GM15510 (cell line): ENCODE results near the gene RNASEL.

Experiments used
- POLR2A ChIP-seq: IDR thresholded peaks from 3 replicates; pipeline ENCODE4 v1.6.1; 2011; ENCODE audit warnings: borderline replicate concordance; ENCODE audit not compliant: insufficient read length; ENCODE audit errors: extremely low read depth

RNASEL gene

GRCh38 chr1:182610606-182611194, 21.6 kb upstream of the RNASEL start:
- no peak for TF ChIP-seq POLR2A

- no peak for TF ChIP-seq POLR2A
These were observed 20.0 kb upstream of the RNASEL start for GRCh38 chr1:182608845-182609610.

GRCh38 chr1:182608236-182608635, 19.2 kb upstream of the RNASEL start:
- no peak for TF ChIP-seq POLR2A

GRCh38 chr1:182607566-182607965, 18.5 kb upstream of the RNASEL start:
- no peak for TF ChIP-seq POLR2A

GRCh38 chr1:182604175-182605164, 15.4 kb upstream of the RNASEL start, which contains the start of gene RGS16:
TSS of gene RGS16 (minus strand) at chr1:182604389. CDS start at chr1:182604259, 130 bp downstream.
- peak; percentile 99 for TF ChIP-seq POLR2A

GRCh38 chr1:182603646-182604174, 14.7 kb upstream of the RNASEL start:
- TF ChIP-seq POLR2A = no peak

- TF ChIP-seq POLR2A = no peak
These were observed 14.0 kb upstream of the RNASEL start for GRCh38 chr1:182602935-182603645.

GRCh38 chr1:182601913-182602312, 12.9 kb upstream of the RNASEL start:
- TF ChIP-seq POLR2A = no peak

- no peak for TF ChIP-seq POLR2A
These were observed 12.3 kb upstream of the RNASEL start for GRCh38 chr1:182601416-182601786.

GRCh38 chr1:182600745-182601415, 11.8 kb upstream of the RNASEL start:
- no peak for TF ChIP-seq POLR2A

- TF ChIP-seq POLR2A = no peak
These were observed 11.1 kb upstream of the RNASEL start for GRCh38 chr1:182600036-182600713.

- TF ChIP-seq POLR2A = no peak
These were observed 10.3 kb upstream of the RNASEL start for GRCh38 chr1:182599339-182599738.

GRCh38 chr1:182598296-182598695, 9.2 kb upstream of the RNASEL start:
- TF ChIP-seq POLR2A = no peak
